Body of pancreas (tissue), 4 donors: ENCODE data around the gene KLF6. TPM values are rescaled to one million over a fixed set of nuclear protein-coding genes. Genes with fewer than 3 reads are reported as not detected.

ENCODE experiments used
- ATAC-seq: fragments of 150-250 bp; one replicate; pipeline ENCODE4 v1.9.1; 2016
- DNase-seq, 4 donors: peaks; one replicate each; pipeline ENCODE4 v3.0.0-alpha.2; 2019
- H3K27ac ChIP-seq, 4 donors: fragments of 200-600 bp; sonication (generic); 1 replicate in 3 of 4; 2 replicates in 1 of 4; pipeline versions ENCODE4 v1.5.1 to v1.6.1; 2016 to 2019; ENCODE audit warnings: mild to moderate bottlenecking in 1 of 4, mixed read lengths in 1 of 4, moderate library complexity in 1 of 4
- H3K27me3 ChIP-seq, 2 donors: fragments of 200-600 bp; sonication (generic); one replicate each; pipeline ENCODE4 v1.6.0; 2016; ENCODE audit warnings: mild to moderate bottlenecking in 1 of 2
- H3K36me3 ChIP-seq, 2 donors: fragments of 200-600 bp; sonication (generic); replicated peaks in 1 of 2; 2 replicates each; pipeline ENCODE4 v1.5.1; 2016; ENCODE audit warnings: low read depth in 2 of 2; ENCODE audit not compliant: insufficient read depth in 1 of 2
- H3K4me1 ChIP-seq: fragments of 200-600 bp; sonication (generic); one replicate; pipeline ENCODE4 v1.6.0; 2016
- H3K4me3 ChIP-seq, 2 donors: fragments of 200-600 bp; sonication (generic); 1 replicate in 1 of 2; 2 replicates in 1 of 2; pipeline ENCODE4 v1.5.1; 2016 to 2019
- H3K9me3 ChIP-seq, 3 donors: fragments of 200-600 bp; sonication (generic); 1 replicate in 2 of 3; 2 replicates in 1 of 3; pipeline ENCODE4 v1.5.1; 2016
- POLR2A ChIP-seq, 3 donors: fragments of 450-650 bp; IDR thresholded peaks; one replicate each; pipeline ENCODE4 v1.6.1; 2016; ENCODE audit warnings: antibody characterized with exemption in 3 of 3, mild to moderate bottlenecking in 2 of 3
- WGBS, 2 donors: methylation state at CpG; one replicate each; pipeline ENCODE4 v1.1.5; 2017; 5-methylcytosine and 5-hydroxymethylcytosine counted together
- intact Hi-C: fragments of 100-400 bp; cut with DNase I; formaldehyde crosslinking; loops from one replicate; pipeline ENCODE4 v1.15.1; 2023
- total RNA-seq, 2 donors: library from RNA; depleted of rRNA; stranded (reverse); fragments of >200 nt; gene quantifications; one replicate each; pipeline ENCODE4 v1.1.0, GENCODE V29; 2016
- TF ChIP-seq, protein P1 (sequence below), 7 experiments: fragments of 450-650 bp in 4 of 7; fragments of 200-600 bp in 3 of 7; sonication (generic) in 3 of 7; IDR thresholded peaks; one replicate each; pipeline ENCODE4 v1.5.1; 2016 to 2019; ENCODE audit warnings: antibody characterized with exemption in 7 of 7

The KLF6 gene
- total RNA-seq, 2 donors from 2014 or later = 92.1 to 294 TPM

GRCh38 chr10:3770611-3771110, 14.3 kb downstream of the KLF6 start:
- intact Hi-C loops = no loop called here
- WGBS, 2 donors = 94% methylated on average over 8 of the region's 8 CpGs
- H3K4me3 ChIP-seq = no peak overlapping the region
- no peaks in the 10 kb centered on the region for H3K4me1 ChIP-seq
- no peaks in the 10 kb centered on the region for H3K27me3 ChIP-seq
- H3K27ac ChIP-seq = no peak overlapping the region
- TF ChIP-seq POLR2A (IDR thresholded peaks at IDR 0.05) = no peak
- TF ChIP-seq, protein P1, sequence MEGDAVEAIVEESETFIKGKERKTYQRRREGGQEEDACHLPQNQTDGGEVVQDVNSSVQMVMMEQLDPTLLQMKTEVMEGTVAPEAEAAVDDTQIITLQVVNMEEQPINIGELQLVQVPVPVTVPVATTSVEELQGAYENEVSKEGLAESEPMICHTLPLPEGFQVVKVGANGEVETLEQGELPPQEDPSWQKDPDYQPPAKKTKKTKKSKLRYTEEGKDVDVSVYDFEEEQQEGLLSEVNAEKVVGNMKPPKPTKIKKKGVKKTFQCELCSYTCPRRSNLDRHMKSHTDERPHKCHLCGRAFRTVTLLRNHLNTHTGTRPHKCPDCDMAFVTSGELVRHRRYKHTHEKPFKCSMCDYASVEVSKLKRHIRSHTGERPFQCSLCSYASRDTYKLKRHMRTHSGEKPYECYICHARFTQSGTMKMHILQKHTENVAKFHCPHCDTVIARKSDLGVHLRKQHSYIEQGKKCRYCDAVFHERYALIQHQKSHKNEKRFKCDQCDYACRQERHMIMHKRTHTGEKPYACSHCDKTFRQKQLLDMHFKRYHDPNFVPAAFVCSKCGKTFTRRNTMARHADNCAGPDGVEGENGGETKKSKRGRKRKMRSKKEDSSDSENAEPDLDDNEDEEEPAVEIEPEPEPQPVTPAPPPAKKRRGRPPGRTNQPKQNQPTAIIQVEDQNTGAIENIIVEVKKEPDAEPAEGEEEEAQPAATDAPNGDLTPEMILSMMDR (IDR thresholded peaks at IDR 0.05) = no peak
- H3K9me3 ChIP-seq = no peaks in the 10 kb centered on the region
- no peaks in the 10 kb centered on the region for H3K36me3 ChIP-seq
- DNase-seq (no peak), ATAC-seq (no peak)

- H3K4me3 ChIP-seq = no peak overlapping the region
- TF ChIP-seq, protein P1 (IDR thresholded peaks at IDR 0.05) = no peak
- no peak for TF ChIP-seq POLR2A (IDR thresholded peaks at IDR 0.05)
- H3K27ac ChIP-seq = no peak overlapping the region
- WGBS, 2 donors = 75 to 88% methylated on average over 4 of the region's 4 CpGs
- DNase-seq (no peak), ATAC-seq (no peak)
- no peaks in the 10 kb centered on the region for H3K4me1 ChIP-seq
- intact Hi-C loops = no loop called here
- no peaks in the 10 kb centered on the region for H3K27me3 ChIP-seq
- H3K9me3 ChIP-seq = no peaks in the 10 kb centered on the region
- no peaks in the 10 kb centered on the region for H3K36me3 ChIP-seq
These were observed 15.5 kb downstream of the KLF6 start for GRCh38 chr10:3769556-3769955.

DNA sequence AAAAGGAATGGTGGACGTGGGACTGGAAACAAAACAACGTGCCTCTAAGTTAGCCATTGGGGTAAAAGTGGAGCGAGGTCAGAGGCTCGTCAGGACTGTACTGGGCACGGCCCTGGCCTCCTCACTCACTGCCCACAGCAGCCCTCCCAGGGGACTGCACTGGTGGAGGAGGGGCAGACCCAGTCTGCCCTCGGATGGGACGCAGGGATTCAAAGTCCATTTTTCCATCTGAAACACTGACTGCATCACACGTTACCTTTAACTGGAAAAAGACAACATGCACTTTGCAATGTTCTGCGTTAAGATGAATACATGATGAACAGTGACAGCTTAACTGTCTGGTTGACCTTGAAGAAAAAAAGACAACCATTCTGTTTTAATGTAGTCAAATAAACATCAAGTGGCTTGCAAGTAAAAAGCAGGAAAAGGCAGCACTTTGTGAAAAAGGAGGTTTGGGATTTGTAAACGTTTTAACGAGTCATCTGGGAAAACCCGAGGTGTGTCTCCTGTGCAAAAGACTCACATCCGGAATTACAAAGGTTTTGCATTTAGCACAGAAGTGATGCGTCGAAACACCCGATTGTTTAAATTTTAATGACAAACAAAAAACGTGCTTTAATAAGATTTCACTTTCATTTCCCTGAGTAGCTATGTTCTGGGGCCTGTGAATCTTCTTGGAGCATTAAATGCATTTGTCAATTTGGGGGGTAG, 18.8 kb downstream of the KLF6 start:
- Histone ChIP-seq H3K9me3 (no peaks in the 10 kb centered on the region), H3K27ac (no peak overlapping the region), H3K4me3 (no peak overlapping the region), H3K27me3 (no peaks in the 10 kb centered on the region), H3K4me1 (no peaks in the 10 kb centered on the region), H3K36me3 (no peaks in the 10 kb centered on the region)
- WGBS, 2 donors = 55 to 62% methylated on average over 17 of the region's 17 CpGs
- DNase-seq = no peak
- TF ChIP-seq POLR2A (IDR thresholded peaks at IDR 0.05) = no peak
- TF ChIP-seq, protein P1 (IDR thresholded peaks at IDR 0.05) = no peak
- intact Hi-C loops = no loop called here
- no peak for ATAC-seq

GRCh38 chr10:3765146-3765545, 19.9 kb downstream of the KLF6 start:
- Histone ChIP-seq H3K4me3 (no peak overlapping the region), H3K4me1 (no peaks in the 10 kb centered on the region), H3K27ac (no peak overlapping the region), H3K36me3 (no peaks in the 10 kb centered on the region), H3K27me3 (no peaks in the 10 kb centered on the region), H3K9me3 (no peaks in the 10 kb centered on the region)
- TF ChIP-seq, protein P1 (IDR thresholded peaks at IDR 0.05) = no peak
- no peak for TF ChIP-seq POLR2A (IDR thresholded peaks at IDR 0.05)
- WGBS, 2 donors = 47 to 63% methylated on average over 6 of the region's 6 CpGs
- intact Hi-C loops = no loop called here
- DNase-seq (no peak), ATAC-seq (no peak)

DNA sequence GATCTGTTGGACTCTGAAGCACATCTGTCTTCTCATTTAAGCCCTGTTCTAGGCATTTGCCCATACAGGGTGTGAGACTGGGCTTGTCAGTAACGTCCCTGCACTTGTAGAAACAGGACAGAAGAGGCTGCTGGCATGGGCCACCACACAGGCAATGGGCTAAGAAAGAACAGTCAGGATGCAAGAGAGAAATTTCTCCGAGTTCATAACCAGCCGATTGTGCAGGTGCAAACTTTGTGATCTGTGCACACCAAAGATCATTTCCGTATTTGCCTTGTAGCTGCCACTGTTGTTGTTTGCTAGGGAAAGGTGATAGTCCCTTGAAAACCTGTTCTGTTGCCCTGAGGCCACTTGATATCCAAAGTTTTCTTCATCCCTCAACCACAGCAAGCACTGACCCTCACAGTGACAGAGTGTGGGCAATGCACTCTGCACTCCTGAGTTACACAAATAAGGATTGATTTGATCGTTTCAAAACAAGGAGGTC, 20.3 kb downstream of the KLF6 start:
- H3K9me3 ChIP-seq = no peaks in the 10 kb centered on the region
- no peak overlapping the region for H3K4me3 ChIP-seq
- no peaks in the 10 kb centered on the region for H3K36me3 ChIP-seq
- DNase-seq (no peak), ATAC-seq (no peak)
- intact Hi-C loops = no loop called here
- no peak overlapping the region for H3K27ac ChIP-seq
- WGBS, 2 donors = 31 to 42% methylated on average over 5 of the region's 5 CpGs
- TF ChIP-seq, protein P1 (IDR thresholded peaks at IDR 0.05) = no peak
- no peak for TF ChIP-seq POLR2A (IDR thresholded peaks at IDR 0.05)
- H3K27me3 ChIP-seq = no peaks in the 10 kb centered on the region
- no peaks in the 10 kb centered on the region for H3K4me1 ChIP-seq
